ENCODE results near the gene TIMM13. TPM values are rescaled to one million over a fixed set of nuclear protein-coding genes. Genes with fewer than 3 reads are reported as not detected.
A peak's percentile ranks its signal among the peaks of the same experiment; 100 is the strongest.

Gene TIMM13
- total and polyA plus RNA-seq, 2 donors (not counting 3 experiments of a cell fraction or from before 2014, with no cell fraction given): 154 to 160 TPM

- H3K27me3 ChIP-seq (ENCODE audit: control insufficient read depth in 2 of 2, insufficient read depth in 2 of 2, low read length in 2 of 2): no peaks in the 10 kb centered on the region
- H3K4me3 ChIP-seq (replicated peaks in 1 of 3; ENCODE audit: insufficient read depth in 1 of 3, low read depth in 1 of 3, low read length in 3 of 3): peak overlapping the region; percentile 63 to 75 (median 63)
- FAIRE-seq (peak; percentile 12), DNase-seq (ENCODE audit: low read depth, low spot score) (no peak)
- H3K36me3 ChIP-seq (ENCODE audit: control insufficient read depth in 2 of 2, extremely low read depth in 1 of 2, insufficient read depth in 2 of 2, low read length in 2 of 2): peaks cover 0 to 11% of the 10 kb centered on the region in 2 experiments
- TF ChIP-seq, protein P1, sequence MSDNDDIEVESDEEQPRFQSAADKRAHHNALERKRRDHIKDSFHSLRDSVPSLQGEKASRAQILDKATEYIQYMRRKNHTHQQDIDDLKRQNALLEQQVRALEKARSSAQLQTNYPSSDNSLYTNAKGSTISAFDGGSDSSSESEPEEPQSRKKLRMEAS (IDR thresholded peaks at IDR 0.05; ENCODE audit: insufficient read depth, insufficient read length): peak; percentile 57
- peak; percentile 46 for TF ChIP-seq POLR2AphosphoS5 (IDR thresholded peaks at IDR 0.05; ENCODE audit: insufficient read depth, low read depth, low read length)
- TF ChIP-seq, protein P2, sequence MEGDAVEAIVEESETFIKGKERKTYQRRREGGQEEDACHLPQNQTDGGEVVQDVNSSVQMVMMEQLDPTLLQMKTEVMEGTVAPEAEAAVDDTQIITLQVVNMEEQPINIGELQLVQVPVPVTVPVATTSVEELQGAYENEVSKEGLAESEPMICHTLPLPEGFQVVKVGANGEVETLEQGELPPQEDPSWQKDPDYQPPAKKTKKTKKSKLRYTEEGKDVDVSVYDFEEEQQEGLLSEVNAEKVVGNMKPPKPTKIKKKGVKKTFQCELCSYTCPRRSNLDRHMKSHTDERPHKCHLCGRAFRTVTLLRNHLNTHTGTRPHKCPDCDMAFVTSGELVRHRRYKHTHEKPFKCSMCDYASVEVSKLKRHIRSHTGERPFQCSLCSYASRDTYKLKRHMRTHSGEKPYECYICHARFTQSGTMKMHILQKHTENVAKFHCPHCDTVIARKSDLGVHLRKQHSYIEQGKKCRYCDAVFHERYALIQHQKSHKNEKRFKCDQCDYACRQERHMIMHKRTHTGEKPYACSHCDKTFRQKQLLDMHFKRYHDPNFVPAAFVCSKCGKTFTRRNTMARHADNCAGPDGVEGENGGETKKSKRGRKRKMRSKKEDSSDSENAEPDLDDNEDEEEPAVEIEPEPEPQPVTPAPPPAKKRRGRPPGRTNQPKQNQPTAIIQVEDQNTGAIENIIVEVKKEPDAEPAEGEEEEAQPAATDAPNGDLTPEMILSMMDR (IDR thresholded peaks at IDR 0.05; ENCODE audit: extremely low read depth in 1 of 2, insufficient read depth in 1 of 2, low read depth in 1 of 2, low read length in 2 of 2): no peak
- peak overlapping the region; percentile 84 for H3K27ac ChIP-seq (ENCODE audit: insufficient read depth, low read depth, low read length)
- no peaks in the 10 kb centered on the region for H4K20me1 ChIP-seq (replicated peaks; ENCODE audit: control insufficient read depth, extremely low read depth, insufficient read depth, low read length)
- peak overlapping the region; percentile 33 for H2AFZ ChIP-seq (ENCODE audit: low read depth, low read length)
- H3K9ac ChIP-seq (replicated peaks; ENCODE audit: extremely low read depth, insufficient read depth, low read length): peak overlapping the region; percentile 74
- H3K9me1 ChIP-seq (replicated peaks; ENCODE audit: control insufficient read depth, extremely low read depth, insufficient read depth, low read length): no peaks in the 10 kb centered on the region
- peak overlapping the region; percentile 68 for H3K4me2 ChIP-seq (ENCODE audit: insufficient read depth, low read length)
- no TSS peak for BruUV-seq (replicated peaks)
- ChIA-PET CTCF (interaction anchor here (1.1 to 4.4 kb wide), 7 partner anchors 36 to 222 kb away, joined by 4 to 33 read pairs (median 8); no protein-coding TSS in a partner anchor), POLR2A (interaction anchor here (2.0 kb wide), 1 partner anchor 49 kb away, joined by 16 read pairs; the partner anchor contains the start of gene GADD45B)
- H3K79me2 ChIP-seq (ENCODE audit: control insufficient read depth, insufficient read depth, low read length): peaks cover 31% of the 10 kb centered on the region
- H3K9me3 ChIP-seq (replicated peaks; ENCODE audit: control insufficient read depth, insufficient read depth, low read length): no peaks in the 10 kb centered on the region
- intact Hi-C loops (cut with micrococcal nuclease): loop anchor here (1.0 to 2.0 kb wide), 2 partner anchors 30 to 190 kb away; partner anchors contain the start of genes PLEKHJ1 and SF3A2
- H3K4me1 ChIP-seq (ENCODE audit: control insufficient read depth, extremely low read depth, insufficient read depth, low read length): peaks cover 26% of the 10 kb centered on the region
- dilution Hi-C loops (cut with MboI; ENCODE audit: extremely low pct_ligation_motif_present, low sequenced_read_pairs): no loop called here
These were observed 566 bp downstream of the TIMM13 start for GRCh38 chr19:2426611-2427428.

All from endothelial cell of umbilical vein (primary cell).